NB4 (cell line): Measurements from ENCODE around the gene FRY.

Experiments used
- CTCF ChIP-seq: IDR thresholded peaks from one replicate; pipeline ENCODE4 v1.5.1; 2012; ENCODE audit warnings: low read depth, low read length
- MAX ChIP-seq: IDR thresholded peaks from 2 replicates; pipeline ENCODE4 v1.6.1; 2011; ENCODE audit warnings: low read depth, low read length
- MYC ChIP-seq: IDR thresholded peaks from 2 replicates; pipeline ENCODE4 v1.6.1; 2011; ENCODE audit warnings: low read depth, low read length
- POLR2A ChIP-seq: IDR thresholded peaks from 2 replicates; pipeline ENCODE4 v1.6.1; 2011; ENCODE audit warnings: mild to moderate bottlenecking; ENCODE audit not compliant: insufficient read length; ENCODE audit errors: extremely low read depth

GRCh38 chr13:32059511-32059984, 28.0 kb downstream of the FRY start:
- TF ChIP-seq CTCF (no peak), POLR2A (no peak), MYC (no peak), MAX (no peak)
